Bronchial smooth muscle cell (primary cell): Measurements from ENCODE around the gene AGMO. TPM values are rescaled to one million over a fixed set of nuclear protein-coding genes. Genes with fewer than 3 reads are reported as not detected.

Experiments
- total RNA-seq: library from RNA; depleted of rRNA; stranded (reverse); fragments of >200 nt; gene quantifications from 2 replicates; pipeline ENCODE4 v1.2.1, GENCODE V29; 2014

Gene AGMO
- under 0.01 TPM in 2 replicates for total RNA-seq

GRCh38 chr7:15561835-15562234 is at the start of gene AGMO:
TSS of gene AGMO (minus strand) at chr7:15562015.

Other genes with a start within 250 kb of the AGMO start
- 0.16 and 0.17 TPM in 2 replicates for gene MEOX2, start 124.7 kb upstream of the AGMO start, total RNA-seq